ENCODE data around the gene TRIO.

DNA sequence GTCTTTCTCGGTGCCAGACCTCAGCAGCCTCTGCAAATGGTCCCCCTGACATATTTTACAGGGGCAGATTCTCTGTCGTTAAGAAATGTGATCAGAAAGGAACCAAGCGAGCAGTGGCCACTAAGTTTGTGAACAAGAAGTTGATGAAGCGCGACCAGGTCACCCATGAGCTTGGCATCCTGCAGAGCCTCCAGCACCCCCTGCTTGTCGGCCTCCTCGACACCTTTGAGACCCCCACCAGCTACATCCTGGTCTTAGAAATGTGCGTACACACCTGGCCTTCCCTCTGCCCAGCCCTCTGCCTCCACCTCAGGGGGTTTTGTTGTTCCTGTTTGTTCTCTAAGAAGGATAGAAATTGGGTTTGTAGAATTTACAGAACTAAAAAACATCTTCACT, 361.2 kb downstream of the TRIO start:
- TF ChIP-seq, protein P1, sequence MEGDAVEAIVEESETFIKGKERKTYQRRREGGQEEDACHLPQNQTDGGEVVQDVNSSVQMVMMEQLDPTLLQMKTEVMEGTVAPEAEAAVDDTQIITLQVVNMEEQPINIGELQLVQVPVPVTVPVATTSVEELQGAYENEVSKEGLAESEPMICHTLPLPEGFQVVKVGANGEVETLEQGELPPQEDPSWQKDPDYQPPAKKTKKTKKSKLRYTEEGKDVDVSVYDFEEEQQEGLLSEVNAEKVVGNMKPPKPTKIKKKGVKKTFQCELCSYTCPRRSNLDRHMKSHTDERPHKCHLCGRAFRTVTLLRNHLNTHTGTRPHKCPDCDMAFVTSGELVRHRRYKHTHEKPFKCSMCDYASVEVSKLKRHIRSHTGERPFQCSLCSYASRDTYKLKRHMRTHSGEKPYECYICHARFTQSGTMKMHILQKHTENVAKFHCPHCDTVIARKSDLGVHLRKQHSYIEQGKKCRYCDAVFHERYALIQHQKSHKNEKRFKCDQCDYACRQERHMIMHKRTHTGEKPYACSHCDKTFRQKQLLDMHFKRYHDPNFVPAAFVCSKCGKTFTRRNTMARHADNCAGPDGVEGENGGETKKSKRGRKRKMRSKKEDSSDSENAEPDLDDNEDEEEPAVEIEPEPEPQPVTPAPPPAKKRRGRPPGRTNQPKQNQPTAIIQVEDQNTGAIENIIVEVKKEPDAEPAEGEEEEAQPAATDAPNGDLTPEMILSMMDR (IDR thresholded peaks at IDR 0.05; ENCODE audit: low read length), result no peak
- TF ChIP-seq EZH2 (optimal IDR thresholded peaks at IDR 0.05; ENCODE audit: low read depth, low read length) (no peak), EZH2phosphoT487 (IDR thresholded peaks at IDR 0.05; ENCODE audit: low read length) (no peak)
